Stimulated activated naive CD4-positive, alpha-beta T cell (primary cell): ENCODE results near the gene SMIM29.

Source experiments
- DNase-seq, 6 experiments: peaks; one replicate each; lab custom pipeline; 2025; lab: John Stamatoyannopoulos, UW

The SMIM29 gene

DNA sequence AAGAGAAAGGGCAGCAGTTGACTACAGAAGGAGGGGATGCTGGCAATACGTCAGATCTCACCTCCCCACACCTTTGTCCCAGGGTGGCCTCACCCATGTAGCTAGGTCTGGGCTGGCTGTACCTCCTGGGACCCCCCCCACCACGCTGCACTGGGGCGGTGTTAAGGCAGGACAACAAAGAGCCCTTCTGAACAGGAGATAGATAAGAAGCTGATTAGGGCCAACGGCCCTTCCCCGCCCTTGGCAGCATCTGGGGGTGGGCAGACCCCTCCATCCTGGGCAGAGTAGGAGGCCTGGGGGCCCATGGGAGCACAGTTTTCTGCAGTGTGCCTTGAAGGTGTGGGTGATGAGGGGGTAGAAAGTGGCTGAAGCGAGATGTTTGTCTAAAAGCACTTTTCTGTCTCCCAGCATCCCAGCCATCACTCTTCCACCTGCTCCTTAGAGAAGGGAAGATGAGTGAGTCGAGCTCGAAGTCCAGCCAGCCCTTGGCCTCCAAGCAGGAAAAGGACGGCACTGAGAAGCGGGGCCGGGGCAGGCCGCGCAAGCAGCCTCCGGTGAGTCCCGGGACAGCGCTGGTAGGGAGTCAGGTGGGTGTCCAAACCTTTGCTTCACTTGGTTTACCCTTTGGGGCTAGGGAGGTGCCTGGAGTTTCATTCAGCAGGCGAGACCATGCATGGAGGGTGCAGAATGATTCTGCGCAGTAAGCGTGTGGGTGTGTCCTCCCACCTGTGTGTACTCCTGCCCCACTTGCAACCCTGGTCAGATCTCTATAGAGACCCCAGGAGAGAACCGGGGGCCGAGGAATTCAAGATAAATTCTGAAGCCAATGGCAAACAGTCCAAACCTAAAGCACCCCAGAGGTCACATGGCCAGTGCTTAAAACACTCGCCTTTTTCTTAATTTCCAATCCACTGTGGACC lies 8.2 kb downstream of the SMIM29 start:
- no peak for DNase-seq

DNA sequence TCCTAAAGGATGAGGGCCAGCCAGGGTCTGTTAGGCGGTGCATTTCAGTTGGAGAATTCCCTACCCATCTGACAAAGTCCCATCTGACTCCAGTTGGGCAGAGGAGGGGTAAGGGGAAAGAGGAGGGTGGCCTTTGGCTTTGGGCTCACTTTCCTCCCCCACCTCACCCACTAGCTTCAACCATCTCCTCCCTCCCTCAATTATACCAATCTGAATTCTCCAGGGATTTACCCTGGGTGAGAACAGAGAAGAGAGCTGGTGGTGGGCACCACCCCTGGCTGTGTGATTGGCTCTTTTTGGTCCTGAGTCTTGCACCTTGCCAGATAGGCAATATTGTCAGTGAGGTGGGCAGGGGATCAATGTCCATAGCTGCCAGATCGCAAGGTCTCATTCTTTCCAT lies 8.9 kb downstream of the SMIM29 start:
- DNase-seq, result no peak

DNA sequence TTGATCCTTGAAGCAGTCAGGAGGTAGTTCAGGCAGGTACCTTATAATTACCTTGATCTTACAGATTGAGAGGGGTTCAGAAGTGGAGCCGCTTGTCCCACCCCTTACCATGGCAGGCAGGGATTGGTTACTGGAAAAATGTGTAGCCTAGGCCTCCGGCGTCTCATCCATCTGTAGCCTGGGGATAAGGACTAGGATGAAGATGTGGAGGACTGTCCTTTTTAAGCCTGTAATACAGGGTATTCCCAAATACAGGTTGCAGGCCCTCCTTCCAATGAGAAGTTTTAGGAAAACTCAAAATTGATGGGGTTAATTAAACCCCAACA lies 9.3 kb downstream of the SMIM29 start:
- no peak for DNase-seq

DNA sequence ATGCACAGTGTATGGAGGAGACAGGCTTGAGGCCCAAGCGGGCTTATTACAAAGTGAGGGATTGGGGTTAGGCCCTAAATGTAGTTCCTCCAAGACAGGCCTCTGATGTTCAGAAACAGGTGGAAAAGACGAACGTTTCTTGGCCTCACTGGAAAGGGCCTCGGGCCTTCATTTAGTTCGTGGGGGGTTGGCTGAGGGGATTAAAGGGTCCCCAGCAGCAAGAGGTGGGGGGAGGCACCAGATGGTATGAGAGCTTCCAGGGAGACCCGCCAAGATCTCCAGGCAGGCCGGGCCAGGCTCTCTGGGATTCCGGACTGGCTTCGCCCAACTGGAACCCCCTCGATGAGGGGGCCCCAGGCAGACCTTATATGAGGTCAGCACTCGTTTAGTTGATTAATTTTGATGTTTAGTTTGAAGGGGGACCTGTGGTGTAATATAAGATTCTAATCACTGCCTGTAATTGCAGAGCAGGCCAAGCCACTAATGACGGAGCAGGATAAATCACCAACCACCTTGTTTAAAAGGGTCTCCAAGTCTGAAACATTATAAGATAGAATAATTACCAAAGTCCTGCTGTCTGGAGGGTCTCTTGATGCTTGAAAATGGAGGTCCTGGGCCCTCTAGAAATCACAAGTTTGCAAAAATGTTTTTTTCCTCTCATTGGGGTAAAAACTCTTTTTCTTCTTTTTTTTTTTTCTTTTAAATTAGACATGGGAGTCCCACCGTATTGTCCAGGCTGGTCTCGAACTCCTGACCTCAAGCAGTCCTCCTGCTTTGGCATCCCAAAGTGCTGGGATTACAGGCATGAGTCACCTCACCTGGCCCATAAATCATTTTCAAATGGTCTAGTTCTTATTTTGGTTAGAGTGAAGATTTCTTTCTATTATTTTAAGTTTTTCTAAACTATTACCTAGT lies 10.0 kb downstream of the SMIM29 start:
- no peak for DNase-seq

DNA sequence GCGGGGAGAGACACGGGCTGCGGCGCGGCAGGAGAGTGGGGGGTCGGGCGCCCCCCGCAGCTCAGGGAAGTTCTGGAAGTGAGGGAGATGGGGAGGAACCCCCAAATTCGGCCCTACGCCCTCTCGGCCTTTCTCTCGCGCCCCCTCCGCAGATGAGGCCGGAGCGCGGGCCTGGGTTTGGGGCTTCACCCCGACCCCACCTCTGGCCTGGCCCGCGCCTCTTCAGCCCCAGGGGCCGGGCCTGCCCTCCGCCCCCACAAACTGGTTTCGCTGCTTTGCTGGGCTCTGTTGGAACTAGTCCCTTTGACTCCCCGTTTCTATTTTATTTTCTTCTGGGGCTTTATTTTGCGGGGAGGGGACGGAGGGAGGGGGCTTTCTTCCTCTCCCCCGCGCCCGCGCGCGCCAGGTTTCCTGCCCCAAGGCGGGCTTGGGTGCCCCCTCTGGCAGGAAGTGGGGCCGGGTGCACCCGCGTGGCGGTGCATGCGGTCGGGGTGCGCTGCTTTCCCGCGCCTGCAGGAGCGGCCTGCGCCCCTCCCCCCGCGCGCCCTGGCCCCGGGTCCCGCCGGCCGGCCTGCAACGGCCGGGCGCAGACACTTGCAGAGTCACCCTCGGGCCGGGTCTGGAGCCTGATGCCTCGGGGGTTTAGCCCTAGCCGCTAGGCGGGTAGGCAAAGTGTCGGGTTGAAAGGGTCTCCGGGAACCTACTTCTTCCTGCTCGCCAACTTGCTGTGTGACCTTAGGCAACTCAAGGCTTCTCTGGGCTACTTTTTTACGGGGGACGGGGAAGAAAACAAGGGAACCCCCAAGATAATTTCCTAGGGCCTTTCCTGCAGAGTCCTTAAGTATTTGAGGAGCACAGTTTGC lies 10.9 kb downstream of the SMIM29 start:
- DNase-seq, result peak; percentile 61 to 76 (median 70)

DNA sequence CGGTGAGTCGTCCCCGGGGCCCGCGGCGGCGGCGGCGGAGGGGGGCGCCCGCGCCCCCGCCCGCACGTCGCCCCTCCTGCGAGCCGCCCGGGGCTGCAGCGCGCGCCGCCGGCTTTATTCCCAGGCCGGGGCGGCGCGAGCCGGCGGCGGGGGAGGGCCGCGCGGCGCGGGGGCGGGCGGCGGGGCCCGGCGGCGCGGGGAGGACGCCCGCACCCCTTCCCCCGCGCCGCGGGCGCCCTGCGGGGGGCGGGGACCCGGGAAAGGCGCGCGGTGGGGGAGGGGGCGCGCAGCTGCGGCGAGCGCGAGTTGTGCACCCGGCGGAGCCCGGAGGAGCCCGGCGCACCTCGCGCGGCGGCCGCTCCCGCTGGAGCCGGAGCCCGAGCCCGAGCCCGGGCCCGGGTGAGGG lies 11.5 kb downstream of the SMIM29 start:
- DNase-seq, result peak in 5 of 6 experiments; percentile 23 to 43 (median 36)

DNA sequence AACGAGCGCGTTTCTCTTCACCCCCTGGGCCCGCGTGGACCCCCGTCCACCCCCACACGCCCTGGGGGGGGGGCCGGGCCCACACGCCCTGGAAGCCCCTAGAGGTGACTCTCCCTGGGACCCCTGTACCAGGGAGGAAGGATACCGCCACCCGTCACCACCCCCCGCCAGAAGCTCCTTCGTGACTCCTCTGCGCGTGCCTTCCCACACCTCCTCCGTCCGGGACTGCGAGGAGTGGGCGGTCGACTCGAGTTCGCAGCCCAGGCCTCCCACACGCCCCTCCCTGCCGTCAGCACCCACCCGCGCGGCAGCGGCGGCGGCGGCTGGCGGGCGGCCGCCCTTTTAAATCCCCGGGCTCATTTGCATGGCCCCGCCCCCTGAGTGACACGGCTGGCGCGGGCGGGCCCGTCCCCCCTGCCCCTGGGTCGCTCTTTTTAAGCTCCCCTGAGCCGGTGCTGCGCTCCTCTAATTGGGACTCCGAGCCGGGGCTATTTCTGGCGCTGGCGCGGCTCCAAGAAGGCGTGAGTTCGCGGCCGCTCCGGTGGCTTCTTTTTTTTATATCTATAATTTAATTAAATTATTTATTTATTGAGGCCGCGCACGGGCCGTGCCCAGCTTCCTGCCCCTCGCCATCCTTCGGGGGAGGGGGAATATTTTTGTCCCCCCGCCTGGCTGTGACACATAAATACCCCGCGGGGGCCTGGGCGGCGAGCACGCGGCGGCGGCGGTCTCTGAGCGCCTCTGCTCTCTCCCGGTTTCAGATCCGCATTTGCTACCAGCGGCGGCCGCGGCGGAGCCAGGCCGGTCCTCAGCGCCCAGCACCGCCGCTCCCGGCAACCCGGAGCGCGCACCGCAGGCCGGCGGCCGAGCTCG lies 12.1 kb downstream of the SMIM29 start, which contains the start of gene HMGA1:
HMGA1 (plus strand) TSS at position 431 of the 873 bp plus-strand sequence. CDS start 3,908 bp downstream, outside the sequence.
- peak; percentile 73 to 91 (median 85) for DNase-seq

DNA sequence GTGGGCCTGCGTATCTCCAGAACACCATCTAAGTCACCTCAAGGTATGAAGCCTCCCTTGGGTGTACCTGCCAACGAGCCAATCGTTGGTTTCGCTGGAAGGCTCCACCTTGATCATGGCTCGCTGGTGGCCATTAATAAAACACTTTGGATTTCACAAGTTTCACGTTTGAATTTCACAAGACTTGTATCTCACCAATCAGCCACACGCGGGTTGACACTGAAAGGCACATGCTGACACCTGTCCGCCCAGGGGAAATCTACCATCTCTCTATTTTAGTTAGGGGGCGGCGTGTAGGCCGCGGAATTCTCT lies 12.7 kb downstream of the SMIM29 start:
- peak in 5 of 6 experiments; percentile 56 to 92 (median 79) for DNase-seq

DNA sequence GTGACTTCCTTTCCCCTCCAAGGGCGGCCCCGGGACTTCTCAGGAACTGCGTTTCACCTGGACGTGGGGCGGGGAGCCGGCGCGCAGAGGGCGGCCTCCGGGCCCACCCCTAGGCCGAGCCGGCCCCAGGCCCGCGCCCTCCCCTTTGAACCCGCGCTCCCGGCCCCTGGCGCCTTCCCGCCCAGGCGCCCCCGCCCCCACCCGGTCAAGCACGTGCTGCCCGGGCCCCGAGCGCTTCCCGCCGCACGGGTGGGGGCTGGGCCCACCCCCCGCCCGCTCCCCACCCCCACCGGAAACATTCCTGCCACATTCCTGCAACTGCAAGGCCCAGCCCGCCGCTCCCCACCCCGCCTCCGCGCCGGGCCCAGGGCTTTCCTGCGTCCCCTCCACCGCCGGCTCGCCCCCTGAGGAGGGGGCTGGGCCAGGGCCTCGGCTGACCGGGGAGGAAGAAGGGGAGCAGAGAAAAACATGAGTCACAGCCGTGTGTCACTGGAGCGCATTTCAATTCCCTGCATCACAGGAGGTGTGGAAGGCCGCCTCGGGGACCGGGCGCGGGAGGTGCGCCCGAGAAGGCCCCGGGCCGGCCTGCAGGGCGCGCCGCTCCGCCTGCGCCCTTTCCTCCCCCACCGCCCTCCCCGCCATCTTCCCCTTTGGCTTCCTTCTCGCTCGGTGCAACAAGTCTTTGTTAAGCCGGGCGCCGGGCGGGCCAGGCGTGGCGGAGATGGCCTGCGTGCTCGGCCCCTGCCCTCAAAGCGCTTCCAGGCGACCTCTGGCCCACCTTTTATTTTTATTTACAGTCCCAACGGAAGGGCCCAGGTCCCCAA lies 13.3 kb downstream of the SMIM29 start:
- peak; percentile 56 to 92 (median 72) for DNase-seq

DNA sequence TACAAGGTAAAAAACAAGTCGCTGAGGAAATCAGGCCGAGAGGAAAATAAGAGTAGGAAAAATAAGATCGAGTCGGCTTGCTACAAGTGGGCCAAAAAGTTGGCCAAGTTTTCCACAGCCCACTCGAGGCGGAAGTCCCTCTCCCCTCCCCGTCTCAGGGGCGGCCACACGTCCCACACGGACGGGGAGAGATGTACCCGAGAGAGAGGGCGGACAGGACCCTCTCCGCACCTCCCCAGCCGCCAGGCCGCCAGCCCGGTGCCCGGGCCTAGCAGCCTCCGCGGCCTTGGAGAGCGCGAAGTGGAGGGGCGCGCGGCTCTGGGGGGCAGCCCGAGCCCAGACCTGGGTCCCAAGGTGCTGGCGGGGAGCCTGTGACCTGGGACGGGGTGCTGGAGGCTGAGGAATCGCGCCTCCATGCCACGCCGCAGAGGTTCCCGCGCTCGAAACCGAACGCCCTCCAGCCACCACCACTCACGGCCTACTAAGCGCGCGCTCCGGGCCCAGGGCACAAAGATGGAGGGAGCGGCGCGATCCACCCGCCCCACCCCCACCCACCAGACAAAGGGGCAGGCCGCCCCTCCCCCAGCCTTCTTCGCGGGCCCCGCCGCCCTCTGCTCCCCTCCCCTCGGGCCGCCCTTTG lies 14.0 kb downstream of the SMIM29 start:
- DNase-seq, result peak in 3 of 6 experiments; percentile 29 to 37 (median 37)

DNA sequence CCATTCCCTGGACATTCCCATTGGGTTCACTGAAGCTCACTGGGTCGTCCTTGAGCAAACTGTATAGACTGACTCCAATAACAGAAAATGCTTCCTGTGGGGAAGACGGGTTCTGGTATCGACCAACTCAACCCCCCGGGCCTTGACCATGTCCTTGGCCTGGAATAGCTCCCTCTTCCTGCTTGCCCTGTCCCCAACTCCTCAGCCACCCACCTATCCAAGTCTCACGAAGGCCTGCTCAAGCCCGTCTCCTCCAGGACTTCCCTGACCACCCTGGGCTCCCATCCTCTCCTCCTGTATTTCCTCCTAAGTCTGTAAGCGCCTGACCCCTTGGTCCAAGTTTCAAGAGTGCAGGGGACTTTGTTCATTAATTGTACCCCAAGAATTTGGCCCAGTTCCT lies 14.9 kb downstream of the SMIM29 start:
- peak in 1 of 6 experiments; percentile 11 for DNase-seq

DNA sequence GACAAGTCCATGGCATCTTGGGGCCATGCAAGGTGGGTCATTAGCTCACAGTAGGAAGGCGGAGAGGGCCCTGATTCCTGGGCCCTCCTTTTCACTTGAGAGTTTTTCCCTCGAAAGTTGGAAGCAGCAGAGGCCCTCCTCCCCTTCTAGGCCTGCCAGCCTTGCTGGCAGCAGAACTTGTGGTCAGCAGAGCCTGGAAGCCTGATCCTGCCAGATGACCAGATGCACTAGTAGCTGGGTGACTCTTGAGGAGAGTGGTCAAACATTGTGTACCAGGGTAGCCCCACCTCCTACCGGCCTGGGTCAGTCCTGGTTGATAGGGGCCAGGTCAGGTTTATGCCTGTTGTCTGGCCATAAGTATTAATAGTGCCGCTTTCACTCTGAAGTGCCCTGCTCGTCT lies 15.9 kb downstream of the SMIM29 start:
- no peak for DNase-seq

DNA sequence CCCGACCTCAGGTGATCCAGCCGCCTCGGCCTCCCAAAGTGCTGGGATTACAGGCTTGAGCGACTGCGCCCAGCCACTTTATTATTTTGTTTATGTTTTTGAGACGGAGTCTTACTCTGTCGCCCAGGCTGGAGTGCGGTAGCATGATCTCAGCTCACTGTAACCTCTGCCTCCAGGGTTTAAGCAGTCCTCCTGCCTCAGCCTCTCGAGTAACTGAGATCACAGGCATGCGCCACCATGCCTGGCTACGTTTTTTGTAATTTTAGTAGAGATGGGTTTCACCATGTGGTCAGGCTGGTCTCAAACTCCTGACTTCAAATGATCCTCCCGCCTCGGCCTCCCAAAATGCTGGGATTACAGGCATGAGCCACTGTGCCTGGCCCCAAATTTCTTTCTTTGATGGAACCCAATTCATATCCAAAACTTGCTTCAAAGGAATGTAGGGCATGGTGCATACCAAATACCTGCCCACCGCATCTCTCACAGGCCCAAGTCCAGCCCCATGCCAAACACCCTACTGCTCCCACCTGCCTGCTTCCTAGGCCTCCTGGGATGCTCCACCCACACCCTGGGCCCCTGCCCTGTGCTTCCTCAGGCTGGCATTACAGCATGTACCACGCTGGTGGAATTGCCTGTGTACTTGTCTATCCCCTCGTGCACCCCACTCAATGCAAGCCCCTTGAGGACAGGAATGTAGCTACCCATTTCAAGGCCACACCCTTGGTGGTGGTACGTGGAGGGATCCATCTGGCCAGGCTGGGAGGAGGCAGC lies 17.1 kb downstream of the SMIM29 start:
- no peak for DNase-seq

DNA sequence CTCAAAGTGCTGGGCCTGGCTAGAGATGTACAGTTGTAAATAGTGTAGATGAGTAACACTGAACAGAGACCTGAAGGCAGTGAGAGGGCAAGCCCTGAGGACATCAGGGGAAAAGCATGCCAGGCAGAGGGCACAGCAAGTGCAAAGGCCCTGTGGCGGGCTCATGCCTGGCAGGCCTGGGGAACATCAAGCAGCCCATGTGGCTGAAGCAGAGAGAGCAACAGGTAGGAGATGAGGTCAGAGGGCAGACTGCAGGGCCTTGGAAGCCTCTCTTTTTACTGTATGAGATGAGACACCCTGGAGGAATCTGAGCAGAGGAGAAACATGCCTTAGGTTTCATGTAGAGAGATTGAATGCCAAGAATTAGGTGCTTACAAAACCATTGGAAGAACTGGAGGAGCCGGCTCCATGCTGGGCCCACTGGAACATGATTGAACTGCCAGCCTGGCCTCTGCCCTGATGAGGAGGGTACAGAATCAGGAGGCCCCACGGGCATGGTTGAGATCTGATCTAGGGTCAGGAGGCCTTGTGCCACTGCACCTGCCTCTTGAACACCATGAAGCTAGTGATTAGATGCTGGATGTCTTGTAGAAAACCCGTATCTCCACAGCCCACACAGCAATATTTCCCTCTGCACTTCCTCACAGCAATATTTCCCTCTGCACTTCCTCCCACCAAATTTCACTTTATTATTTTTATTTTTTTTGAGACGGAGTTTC lies 18.0 kb downstream of the SMIM29 start:
- DNase-seq, result no peak

DNA sequence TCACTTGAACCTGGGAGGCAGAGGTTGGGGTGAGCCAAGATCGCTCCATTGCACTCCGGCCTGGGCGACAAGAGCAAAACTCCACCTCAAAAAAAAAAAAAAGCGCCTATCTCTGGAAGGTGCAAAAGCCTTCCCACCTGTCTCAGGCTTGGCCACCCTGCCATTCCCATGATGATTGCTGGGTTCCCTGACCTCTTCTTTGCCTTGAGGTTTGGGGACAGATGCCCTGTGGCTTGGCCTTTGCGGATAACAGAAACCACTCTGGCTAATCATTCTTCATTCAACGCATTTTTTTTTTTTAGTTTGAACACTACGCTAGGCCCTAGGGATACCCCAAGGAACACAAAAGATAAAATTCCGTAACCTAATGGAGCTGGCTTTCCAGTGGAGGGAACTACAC lies 18.9 kb downstream of the SMIM29 start:
- no peak for DNase-seq

DNA sequence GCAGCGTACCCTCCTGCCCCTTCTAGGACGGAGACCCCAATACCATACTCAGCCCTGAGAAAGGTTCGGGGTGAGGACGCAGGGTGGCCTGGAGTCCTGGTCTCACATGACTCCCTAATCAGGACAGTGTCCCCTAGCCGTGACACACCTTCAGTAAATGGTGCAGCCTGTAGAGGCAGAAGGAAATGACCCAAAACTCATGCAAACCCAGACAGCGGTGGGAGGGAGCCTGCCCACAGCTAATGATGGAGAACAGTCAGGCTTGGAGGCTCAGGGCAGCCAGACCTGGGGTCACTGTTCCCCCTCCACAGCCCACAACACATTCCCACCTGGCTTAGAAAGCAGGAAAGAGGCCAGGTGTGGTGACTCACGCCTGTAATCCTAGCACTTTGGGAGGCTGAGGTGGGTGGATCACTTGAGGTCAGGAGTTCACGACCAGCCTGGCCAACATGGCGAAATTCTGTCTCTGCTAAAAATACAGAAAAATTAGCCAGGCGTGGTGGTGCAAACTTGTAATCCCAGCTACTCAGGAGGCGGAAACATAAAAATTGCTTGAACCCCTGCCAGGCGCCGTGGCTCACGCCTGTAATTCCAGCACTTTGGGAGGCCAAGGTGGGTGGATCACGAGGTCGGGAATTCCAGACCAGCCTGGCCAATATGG lies 20.9 kb downstream of the SMIM29 start:
- no peak for DNase-seq
